Chondrocyte (in vitro differentiated cells): ENCODE data around the gene NAV2. TPM values are rescaled to one million over a fixed set of nuclear protein-coding genes. Genes with fewer than 3 reads are reported as not detected.

Experiments
- DNase-seq: peaks from one replicate; pipeline ENCODE4 v3.0.0; 2021; ENCODE audit warnings: mixed read lengths, low spot score
- H3K27ac Mint-ChIP-seq: one replicate; pipeline ENCODE4 v1.8.0; 2021; ENCODE audit warnings: mild to moderate bottlenecking, moderate library complexity, mixed read lengths; ENCODE audit not compliant: unreplicated experiment
- H3K27me3 Mint-ChIP-seq: 2 replicates; pipeline ENCODE4 v1.8.0; 2021; ENCODE audit warnings: low read depth, mixed read lengths
- H3K36me3 Mint-ChIP-seq: 2 replicates; pipeline ENCODE4 v1.8.0; 2021; ENCODE audit warnings: low read depth, mixed read lengths
- H3K4me1 Mint-ChIP-seq: 2 replicates; pipeline ENCODE4 v1.8.0; 2021; ENCODE audit warnings: low read depth, mild to moderate bottlenecking, mixed read lengths
- H3K4me3 Mint-ChIP-seq: one replicate; pipeline ENCODE4 v1.8.0; 2021; ENCODE audit warnings: mild to moderate bottlenecking, moderate library complexity, mixed read lengths; ENCODE audit not compliant: unreplicated experiment
- H3K9me3 Mint-ChIP-seq: 2 replicates; pipeline ENCODE4 v1.8.0; 2021; ENCODE audit warnings: low read depth, mixed read lengths
- total RNA-seq: library from RNA; stranded (reverse); gene quantifications from 3 replicates; pipeline ENCODE4 v1.2.1, GENCODE V29; 2021
- TF ChIP-seq, protein P1 (sequence below): fragments of 200-600 bp; sonication (generic); IDR thresholded peaks from 2 replicates; pipeline ENCODE4 v1.5.0; 2021; ENCODE audit warnings: antibody characterized with exemption, mild to moderate bottlenecking, moderate library complexity

NAV2 gene
- total RNA-seq, 1 donor from 2014 or later, result 87.0 TPM

DNA sequence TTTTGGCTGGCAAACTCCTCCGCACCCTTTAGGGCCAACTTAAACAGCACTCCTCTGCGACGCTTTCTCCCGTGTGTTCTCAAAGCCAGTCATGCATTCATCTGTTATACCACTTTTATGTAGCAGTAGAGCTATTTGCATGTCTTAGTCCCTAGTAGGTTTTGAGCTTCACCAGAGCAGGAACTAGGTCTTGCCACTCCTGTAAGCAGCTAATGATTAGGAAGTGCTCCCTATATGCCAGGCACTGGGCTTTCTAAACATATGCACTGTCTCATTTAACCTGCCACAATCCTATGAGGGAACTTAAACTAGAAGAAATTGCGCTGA lies 266.8 kb downstream of the NAV2 start:
- Mint-ChIP-seq H3K27ac (peak overlapping the region; percentile 99), H3K4me3 (no peak overlapping the region), H3K4me1 (peaks cover 72% of the 10 kb centered on the region), H3K36me3 (peaks cover 5% of the 10 kb centered on the region), H3K27me3 (no peaks in the 10 kb centered on the region), H3K9me3 (no peaks in the 10 kb centered on the region)
- TF ChIP-seq, protein P1, sequence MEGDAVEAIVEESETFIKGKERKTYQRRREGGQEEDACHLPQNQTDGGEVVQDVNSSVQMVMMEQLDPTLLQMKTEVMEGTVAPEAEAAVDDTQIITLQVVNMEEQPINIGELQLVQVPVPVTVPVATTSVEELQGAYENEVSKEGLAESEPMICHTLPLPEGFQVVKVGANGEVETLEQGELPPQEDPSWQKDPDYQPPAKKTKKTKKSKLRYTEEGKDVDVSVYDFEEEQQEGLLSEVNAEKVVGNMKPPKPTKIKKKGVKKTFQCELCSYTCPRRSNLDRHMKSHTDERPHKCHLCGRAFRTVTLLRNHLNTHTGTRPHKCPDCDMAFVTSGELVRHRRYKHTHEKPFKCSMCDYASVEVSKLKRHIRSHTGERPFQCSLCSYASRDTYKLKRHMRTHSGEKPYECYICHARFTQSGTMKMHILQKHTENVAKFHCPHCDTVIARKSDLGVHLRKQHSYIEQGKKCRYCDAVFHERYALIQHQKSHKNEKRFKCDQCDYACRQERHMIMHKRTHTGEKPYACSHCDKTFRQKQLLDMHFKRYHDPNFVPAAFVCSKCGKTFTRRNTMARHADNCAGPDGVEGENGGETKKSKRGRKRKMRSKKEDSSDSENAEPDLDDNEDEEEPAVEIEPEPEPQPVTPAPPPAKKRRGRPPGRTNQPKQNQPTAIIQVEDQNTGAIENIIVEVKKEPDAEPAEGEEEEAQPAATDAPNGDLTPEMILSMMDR, result no peak
- no peak for DNase-seq

DNA sequence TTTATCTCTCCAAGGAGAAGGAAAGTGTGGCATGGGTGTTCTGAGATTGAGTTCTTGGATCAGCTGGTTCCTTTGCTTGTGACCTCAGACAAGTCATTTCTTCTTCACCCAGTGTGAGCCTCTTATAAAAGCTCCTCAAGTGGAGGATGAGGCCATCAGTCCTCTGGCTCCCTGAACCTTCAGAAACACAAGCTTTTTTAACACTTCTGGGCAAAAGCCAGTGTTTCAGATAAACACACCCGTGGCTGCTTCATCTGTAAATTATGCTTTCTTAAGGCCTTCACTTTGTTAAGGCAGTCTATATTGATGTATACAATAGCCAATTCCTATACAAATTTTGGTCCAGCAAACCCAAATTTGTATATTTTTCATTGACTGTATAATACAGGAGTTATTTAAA lies 267.8 kb downstream of the NAV2 start:
- H3K4me1 Mint-ChIP-seq, result peaks cover 78% of the 10 kb centered on the region
- TF ChIP-seq, protein P1, result no peak
- DNase-seq, result no peak
- no peaks in the 10 kb centered on the region for H3K9me3 Mint-ChIP-seq
- H3K36me3 Mint-ChIP-seq, result peaks cover 8% of the 10 kb centered on the region
- peak overlapping the region; percentile 21 for H3K4me3 Mint-ChIP-seq
- H3K27me3 Mint-ChIP-seq, result no peaks in the 10 kb centered on the region
- peak overlapping the region; percentile 99 for H3K27ac Mint-ChIP-seq

DNA sequence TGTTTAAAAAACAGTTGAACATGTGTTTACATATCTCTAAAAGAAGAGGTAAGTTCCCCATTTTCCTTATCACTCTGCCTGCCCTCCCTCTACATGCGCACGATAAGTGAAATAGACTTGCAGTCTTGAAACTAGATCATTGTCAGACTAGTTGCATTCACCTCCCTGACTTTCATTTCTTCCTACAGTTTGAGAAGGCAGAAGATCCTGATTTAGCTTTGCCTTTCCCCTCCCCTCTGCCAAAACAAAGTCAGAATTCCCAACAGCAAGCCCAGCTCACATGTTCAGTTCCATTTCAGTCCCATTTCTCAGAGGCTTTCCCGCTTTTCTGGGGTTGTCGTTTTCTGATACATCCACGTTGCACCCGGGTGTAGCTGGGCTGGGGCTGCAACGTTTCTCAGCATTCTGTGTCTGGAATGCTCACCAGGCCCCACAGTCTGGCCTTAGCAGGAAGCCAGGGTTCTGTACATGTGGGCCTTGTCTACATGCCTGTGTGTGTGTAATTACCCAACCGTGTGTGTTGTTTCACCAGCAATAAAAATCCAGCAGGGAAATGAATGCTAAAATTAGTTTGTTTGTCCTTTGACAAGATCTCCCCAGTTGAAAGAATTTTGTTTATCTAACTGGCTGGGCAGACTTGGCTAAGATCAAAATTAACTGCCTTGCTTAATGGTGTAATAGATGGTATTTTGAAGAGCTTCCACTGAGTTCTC lies 268.5 kb downstream of the NAV2 start:
- Mint-ChIP-seq H3K27ac (peak overlapping the region; percentile 99), H3K4me3 (peak overlapping the region; percentile 49), H3K36me3 (peaks cover 8% of the 10 kb centered on the region), H3K4me1 (peaks cover 78% of the 10 kb centered on the region), H3K27me3 (no peaks in the 10 kb centered on the region), H3K9me3 (no peaks in the 10 kb centered on the region)
- TF ChIP-seq, protein P1, result no peak
- DNase-seq, result no peak

DNA sequence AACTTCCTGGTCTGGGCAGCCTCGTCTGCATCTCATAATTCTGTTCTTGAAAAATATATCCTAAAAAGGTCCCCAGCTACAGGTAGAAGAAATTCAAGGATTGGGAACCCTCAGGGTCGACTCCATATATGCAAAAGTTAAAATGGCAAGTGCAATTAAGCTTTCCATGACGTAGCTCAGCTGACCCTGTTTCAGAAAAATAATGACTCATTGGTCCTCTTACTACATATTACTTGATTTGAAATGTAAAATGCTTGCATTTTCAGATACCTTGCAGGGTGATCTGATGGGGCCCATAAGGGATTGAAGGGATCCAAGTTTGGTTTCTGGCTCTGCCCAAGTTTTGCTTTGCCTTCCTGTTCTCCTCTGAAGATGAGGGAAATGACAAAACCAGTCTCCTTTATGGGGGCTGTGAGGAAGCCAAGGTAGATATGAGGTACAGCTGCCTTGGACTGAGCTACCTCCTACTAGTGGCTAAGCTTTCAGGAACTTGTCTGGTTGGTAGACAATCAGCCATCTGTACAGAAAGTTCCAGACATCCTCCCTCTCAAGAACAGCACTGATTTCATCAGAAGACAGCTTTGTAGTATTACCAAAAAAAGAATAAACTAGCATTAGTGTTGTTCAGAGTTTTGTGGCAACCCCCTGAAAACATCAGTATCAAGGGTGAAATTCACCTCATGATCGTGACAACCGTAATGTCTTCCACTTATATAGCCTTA lies 270.3 kb downstream of the NAV2 start:
- peak overlapping the region; percentile 88 for H3K27ac Mint-ChIP-seq
- TF ChIP-seq, protein P1, result no peak
- DNase-seq, result no peak
- no peaks in the 10 kb centered on the region for H3K9me3 Mint-ChIP-seq
- peaks cover 5% of the 10 kb centered on the region for H3K36me3 Mint-ChIP-seq
- H3K4me1 Mint-ChIP-seq, result peaks cover 82% of the 10 kb centered on the region
- H3K27me3 Mint-ChIP-seq, result no peaks in the 10 kb centered on the region
- H3K4me3 Mint-ChIP-seq, result no peak overlapping the region

DNA sequence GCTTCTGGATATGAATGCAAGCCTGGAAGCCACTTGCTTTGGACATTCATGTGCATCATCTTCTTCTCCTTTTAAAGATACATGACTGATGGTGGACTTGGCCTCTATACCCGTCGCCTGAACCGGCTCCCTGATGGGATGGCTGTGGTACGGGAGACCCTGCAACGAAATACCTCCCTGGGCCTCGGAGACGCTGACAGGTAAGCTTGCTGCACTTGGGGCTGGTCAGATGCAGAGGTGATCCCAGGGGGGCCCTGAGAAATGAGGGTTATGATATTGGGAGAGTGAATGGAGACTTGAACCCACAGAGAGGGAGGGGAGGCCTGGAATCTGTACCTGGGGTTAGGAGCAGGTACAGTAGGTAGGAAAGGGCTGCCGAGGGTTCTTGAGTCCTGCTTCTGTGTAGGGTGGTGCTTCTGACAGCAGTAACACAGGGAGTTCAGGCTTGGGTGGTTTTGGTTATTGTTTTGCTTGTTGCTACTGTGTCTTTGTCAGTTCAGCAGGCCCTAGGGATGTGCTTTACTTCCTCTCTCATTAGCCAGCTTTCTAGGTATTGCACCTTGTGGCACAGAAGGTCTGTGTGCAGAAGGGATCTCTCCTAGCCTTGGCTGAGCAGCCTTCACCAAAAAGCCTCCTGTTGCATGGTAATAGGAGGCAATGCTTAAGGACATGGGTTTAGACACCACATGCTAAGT lies 271.6 kb downstream of the NAV2 start:
- peaks cover 83% of the 10 kb centered on the region for H3K4me1 Mint-ChIP-seq
- no peak overlapping the region for H3K4me3 Mint-ChIP-seq
- H3K36me3 Mint-ChIP-seq, result peaks cover 3% of the 10 kb centered on the region
- peak overlapping the region; percentile 60 for H3K27ac Mint-ChIP-seq
- TF ChIP-seq, protein P1, result no peak
- no peak for DNase-seq
- H3K9me3 Mint-ChIP-seq, result no peaks in the 10 kb centered on the region
- H3K27me3 Mint-ChIP-seq, result no peaks in the 10 kb centered on the region
